ENCODE data around the gene AMOTL2.

- no peak for TF ChIP-seq CTCF (IDR thresholded peaks at IDR 0.05; ENCODE audit: low read depth, low read length, missing input control)
- TF ChIP-seq MAX (IDR thresholded peaks at IDR 0.05) = no peak
- no peak for TF ChIP-seq EGR1 (IDR thresholded peaks at IDR 0.05; ENCODE audit: low read depth in 2 of 2)
- TF ChIP-seq GABPA (IDR thresholded peaks at IDR 0.05 in 1 of 2, conservative IDR thresholded peaks at IDR 0.05 in 1 of 2) = no peak
- TF ChIP-seq REST (IDR thresholded peaks at IDR 0.05) = no peak
- TF ChIP-seq RAD21 (IDR thresholded peaks at IDR 0.05) = no peak
- TF ChIP-seq YY1 (IDR thresholded peaks at IDR 0.05) = no peak
- TF ChIP-seq JUND (IDR thresholded peaks at IDR 0.05) = no peak
- TF ChIP-seq TAF1 (conservative IDR thresholded peaks at IDR 0.05) = no peak
- TF ChIP-seq ZBTB33 (IDR thresholded peaks at IDR 0.05) = no peak
- TF ChIP-seq FOXA1 (IDR thresholded peaks at IDR 0.05) = no peak
- TF ChIP-seq SP1 (IDR thresholded peaks at IDR 0.05) = no peak
Measured at GRCh38 chr3:134372396-134373270, 1.6 kb downstream of the AMOTL2 start.
